ENCODE data around the gene PIK3R6. TPM values are rescaled to one million over a fixed set of nuclear protein-coding genes. Genes with fewer than 3 reads are reported as not detected.

The PIK3R6 gene
- total and polyA plus RNA-seq, 2 experiments from 2014 or later, result 0.11 to 0.24 TPM

GRCh38 chr17:8835106-8835505 is 32.4 kb downstream of the PIK3R6 start:
- no peaks in the 10 kb centered on the region for H3K9me2 ChIP-seq (ENCODE audit: insufficient read depth)
- peaks cover 3% of the 10 kb centered on the region; the same call in 1 of the 3 replicates for H3K9me3 Mint-ChIP-seq
- H3K27ac ChIP-seq (ENCODE audit: low read depth), result no peak overlapping the region
- DNase-seq (ENCODE audit: low spot score) (no peak), ATAC-seq (no peak)
- no peak overlapping the region for H3K4me2 ChIP-seq
- no peaks in the 10 kb centered on the region; the same call in 1 of the 2 replicates for H3K4me1 ChIP-seq (ENCODE audit: insufficient read depth)
- TF ChIP-seq CREB1 (CRISPR knock-in tag; IDR thresholded peaks at IDR 0.05; ENCODE audit: low read depth) (no peak), REST (IDR thresholded peaks at IDR 0.05; ENCODE audit: unreplicated experiment) (no peak), STAT1 (IDR thresholded peaks at IDR 0.05; ENCODE audit: unreplicated experiment) (no peak), ETS1 (IDR thresholded peaks at IDR 0.05) (no peak), EZH2phosphoT487 (IDR thresholded peaks at IDR 0.05; ENCODE audit: unreplicated experiment) (no peak), NANOG (IDR thresholded peaks at IDR 0.05; ENCODE audit: borderline replicate concordance) (no peak), JUNB (IDR thresholded peaks at IDR 0.05; ENCODE audit: unreplicated experiment) (no peak), EZH2 (IDR thresholded peaks at IDR 0.05; ENCODE audit: low read depth, unreplicated experiment) (no peak), ZNF114 (CRISPR knock-in tag; IDR thresholded peaks at IDR 0.05) (no peak), ZNF331 (CRISPR knock-in tag; IDR thresholded peaks at IDR 0.05; ENCODE audit: low read depth) (no peak), POLR2AphosphoS5 (IDR thresholded peaks at IDR 0.05; ENCODE audit: low read depth) (no peak)
- TF ChIP-seq, protein P1, sequence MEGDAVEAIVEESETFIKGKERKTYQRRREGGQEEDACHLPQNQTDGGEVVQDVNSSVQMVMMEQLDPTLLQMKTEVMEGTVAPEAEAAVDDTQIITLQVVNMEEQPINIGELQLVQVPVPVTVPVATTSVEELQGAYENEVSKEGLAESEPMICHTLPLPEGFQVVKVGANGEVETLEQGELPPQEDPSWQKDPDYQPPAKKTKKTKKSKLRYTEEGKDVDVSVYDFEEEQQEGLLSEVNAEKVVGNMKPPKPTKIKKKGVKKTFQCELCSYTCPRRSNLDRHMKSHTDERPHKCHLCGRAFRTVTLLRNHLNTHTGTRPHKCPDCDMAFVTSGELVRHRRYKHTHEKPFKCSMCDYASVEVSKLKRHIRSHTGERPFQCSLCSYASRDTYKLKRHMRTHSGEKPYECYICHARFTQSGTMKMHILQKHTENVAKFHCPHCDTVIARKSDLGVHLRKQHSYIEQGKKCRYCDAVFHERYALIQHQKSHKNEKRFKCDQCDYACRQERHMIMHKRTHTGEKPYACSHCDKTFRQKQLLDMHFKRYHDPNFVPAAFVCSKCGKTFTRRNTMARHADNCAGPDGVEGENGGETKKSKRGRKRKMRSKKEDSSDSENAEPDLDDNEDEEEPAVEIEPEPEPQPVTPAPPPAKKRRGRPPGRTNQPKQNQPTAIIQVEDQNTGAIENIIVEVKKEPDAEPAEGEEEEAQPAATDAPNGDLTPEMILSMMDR (conservative IDR thresholded peaks at IDR 0.05; ENCODE audit: low read depth in 2 of 2), result no peak
- TF ChIP-seq, protein P2, sequence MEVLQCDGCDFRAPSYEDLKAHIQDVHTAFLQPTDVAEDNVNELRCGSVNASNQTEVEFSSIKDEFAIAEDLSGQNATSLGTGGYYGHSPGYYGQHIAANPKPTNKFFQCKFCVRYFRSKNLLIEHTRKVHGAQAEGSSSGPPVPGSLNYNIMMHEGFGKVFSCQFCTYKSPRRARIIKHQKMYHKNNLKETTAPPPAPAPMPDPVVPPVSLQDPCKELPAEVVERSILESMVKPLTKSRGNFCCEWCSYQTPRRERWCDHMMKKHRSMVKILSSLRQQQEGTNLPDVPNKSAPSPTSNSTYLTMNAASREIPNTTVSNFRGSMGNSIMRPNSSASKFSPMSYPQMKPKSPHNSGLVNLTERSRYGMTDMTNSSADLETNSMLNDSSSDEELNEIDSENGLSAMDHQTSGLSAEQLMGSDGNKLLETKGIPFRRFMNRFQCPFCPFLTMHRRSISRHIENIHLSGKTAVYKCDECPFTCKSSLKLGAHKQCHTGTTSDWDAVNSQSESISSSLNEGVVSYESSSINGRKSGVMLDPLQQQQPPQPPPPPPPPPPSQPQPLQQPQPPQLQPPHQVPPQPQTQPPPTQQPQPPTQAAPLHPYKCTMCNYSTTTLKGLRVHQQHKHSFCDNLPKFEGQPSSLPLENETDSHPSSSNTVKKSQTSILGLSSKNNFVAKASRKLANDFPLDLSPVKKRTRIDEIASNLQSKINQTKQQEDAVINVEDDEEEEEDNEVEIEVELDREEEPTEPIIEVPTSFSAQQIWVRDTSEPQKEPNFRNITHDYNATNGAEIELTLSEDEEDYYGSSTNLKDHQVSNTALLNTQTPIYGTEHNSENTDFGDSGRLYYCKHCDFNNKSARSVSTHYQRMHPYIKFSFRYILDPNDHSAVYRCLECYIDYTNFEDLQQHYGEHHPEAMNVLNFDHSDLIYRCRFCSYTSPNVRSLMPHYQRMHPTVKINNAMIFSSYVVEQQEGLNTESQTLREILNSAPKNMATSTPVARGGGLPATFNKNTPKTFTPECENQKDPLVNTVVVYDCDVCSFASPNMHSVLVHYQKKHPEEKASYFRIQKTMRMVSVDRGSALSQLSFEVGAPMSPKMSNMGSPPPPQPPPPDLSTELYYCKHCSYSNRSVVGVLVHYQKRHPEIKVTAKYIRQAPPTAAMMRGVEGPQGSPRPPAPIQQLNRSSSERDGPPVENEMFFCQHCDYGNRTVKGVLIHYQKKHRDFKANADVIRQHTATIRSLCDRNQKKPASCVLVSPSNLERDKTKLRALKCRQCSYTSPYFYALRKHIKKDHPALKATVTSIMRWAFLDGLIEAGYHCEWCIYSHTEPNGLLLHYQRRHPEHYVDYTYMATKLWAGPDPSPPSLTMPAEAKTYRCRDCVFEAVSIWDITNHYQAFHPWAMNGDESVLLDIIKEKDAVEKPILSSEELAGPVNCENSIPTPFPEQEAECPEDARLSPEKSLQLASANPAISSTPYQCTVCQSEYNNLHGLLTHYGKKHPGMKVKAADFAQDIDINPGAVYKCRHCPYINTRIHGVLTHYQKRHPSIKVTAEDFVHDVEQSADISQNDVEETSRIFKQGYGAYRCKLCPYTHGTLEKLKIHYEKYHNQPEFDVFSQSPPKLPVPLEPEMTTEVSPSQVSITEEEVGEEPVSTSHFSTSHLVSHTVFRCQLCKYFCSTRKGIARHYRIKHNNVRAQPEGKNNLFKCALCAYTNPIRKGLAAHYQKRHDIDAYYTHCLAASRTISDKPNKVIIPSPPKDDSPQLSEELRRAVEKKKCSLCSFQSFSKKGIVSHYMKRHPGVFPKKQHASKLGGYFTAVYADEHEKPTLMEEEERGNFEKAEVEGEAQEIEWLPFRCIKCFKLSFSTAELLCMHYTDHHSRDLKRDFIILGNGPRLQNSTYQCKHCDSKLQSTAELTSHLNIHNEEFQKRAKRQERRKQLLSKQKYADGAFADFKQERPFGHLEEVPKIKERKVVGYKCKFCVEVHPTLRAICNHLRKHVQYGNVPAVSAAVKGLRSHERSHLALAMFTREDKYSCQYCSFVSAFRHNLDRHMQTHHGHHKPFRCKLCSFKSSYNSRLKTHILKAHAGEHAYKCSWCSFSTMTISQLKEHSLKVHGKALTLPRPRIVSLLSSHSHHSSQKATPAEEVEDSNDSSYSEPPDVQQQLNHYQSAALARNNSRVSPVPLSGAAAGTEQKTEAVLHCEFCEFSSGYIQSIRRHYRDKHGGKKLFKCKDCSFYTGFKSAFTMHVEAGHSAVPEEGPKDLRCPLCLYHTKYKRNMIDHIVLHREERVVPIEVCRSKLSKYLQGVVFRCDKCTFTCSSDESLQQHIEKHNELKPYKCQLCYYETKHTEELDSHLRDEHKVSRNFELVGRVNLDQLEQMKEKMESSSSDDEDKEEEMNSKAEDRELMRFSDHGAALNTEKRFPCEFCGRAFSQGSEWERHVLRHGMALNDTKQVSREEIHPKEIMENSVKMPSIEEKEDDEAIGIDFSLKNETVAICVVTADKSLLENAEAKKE (CRISPR knock-in tag; IDR thresholded peaks at IDR 0.05), result no peak
- no peak overlapping the region for H3K4me3 ChIP-seq
- H3K4me1 Mint-ChIP-seq, result peaks cover 13% of the 10 kb centered on the region
- peaks cover 9% of the 10 kb centered on the region for H3K27me3 Mint-ChIP-seq (ENCODE audit: insufficient read depth, low read depth, poor library complexity)
- H3K79me2 ChIP-seq (replicated peaks; ENCODE audit: insufficient read depth), result no peaks in the 10 kb centered on the region
- H3F3A ChIP-seq (replicated peaks; ENCODE audit: low read depth), result no peaks in the 10 kb centered on the region
- H4K20me1 ChIP-seq (replicated peaks; ENCODE audit: insufficient read depth), result no peaks in the 10 kb centered on the region
- H3K36me3 Mint-ChIP-seq (ENCODE audit: low read depth), result no peaks in the 10 kb centered on the region
- H3K4me3 Mint-ChIP-seq, result no peak overlapping the region
- no peak overlapping the region for H2AFZ ChIP-seq
- H3K27me3 ChIP-seq (ENCODE audit: insufficient read depth), result no peaks in the 10 kb centered on the region
- H3K36me3 ChIP-seq (ENCODE audit: insufficient read depth), result no peaks in the 10 kb centered on the region
- H3K27ac Mint-ChIP-seq, result no peak overlapping the region
